ENCODE measurements around the gene FARP2. TPM values are rescaled to one million over a fixed set of nuclear protein-coding genes. Genes with fewer than 3 reads are reported as not detected.
"Not testable (repeated sequence)": the region's sequence is repeated elsewhere in the genome, so short reads cannot be mapped to it uniquely, and the experiment has no call there.

Gene FARP2
- total RNA-seq, 2 donors from 2014 or later = 48.1 to 67.4 TPM

GRCh38 chr2:241422350-241422749, 66.3 kb downstream of the FARP2 start:
- Histone ChIP-seq H3K4me3 (no peak overlapping the region), H3K27me3 (replicated peaks; ENCODE audit: insufficient read depth) (no peaks in the 10 kb centered on the region), H3K4me1 (ENCODE audit: control insufficient read depth in 1 of 2, low read depth in 2 of 2) (no peaks in the 10 kb centered on the region), H3K36me3 (peaks cover 36% of the 10 kb centered on the region), H3K27ac (no peak overlapping the region), H3K9me3 (peaks cover 13% of the 10 kb centered on the region)
- DNase-seq (ENCODE audit: low spot score) (no peak), ATAC-seq (ENCODE audit: insufficient number of reproducible peaks, low FRiP score, low read depth) (no peak)
- TF ChIP-seq, protein P1, sequence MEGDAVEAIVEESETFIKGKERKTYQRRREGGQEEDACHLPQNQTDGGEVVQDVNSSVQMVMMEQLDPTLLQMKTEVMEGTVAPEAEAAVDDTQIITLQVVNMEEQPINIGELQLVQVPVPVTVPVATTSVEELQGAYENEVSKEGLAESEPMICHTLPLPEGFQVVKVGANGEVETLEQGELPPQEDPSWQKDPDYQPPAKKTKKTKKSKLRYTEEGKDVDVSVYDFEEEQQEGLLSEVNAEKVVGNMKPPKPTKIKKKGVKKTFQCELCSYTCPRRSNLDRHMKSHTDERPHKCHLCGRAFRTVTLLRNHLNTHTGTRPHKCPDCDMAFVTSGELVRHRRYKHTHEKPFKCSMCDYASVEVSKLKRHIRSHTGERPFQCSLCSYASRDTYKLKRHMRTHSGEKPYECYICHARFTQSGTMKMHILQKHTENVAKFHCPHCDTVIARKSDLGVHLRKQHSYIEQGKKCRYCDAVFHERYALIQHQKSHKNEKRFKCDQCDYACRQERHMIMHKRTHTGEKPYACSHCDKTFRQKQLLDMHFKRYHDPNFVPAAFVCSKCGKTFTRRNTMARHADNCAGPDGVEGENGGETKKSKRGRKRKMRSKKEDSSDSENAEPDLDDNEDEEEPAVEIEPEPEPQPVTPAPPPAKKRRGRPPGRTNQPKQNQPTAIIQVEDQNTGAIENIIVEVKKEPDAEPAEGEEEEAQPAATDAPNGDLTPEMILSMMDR (IDR thresholded peaks at IDR 0.05) = no peak

DNA sequence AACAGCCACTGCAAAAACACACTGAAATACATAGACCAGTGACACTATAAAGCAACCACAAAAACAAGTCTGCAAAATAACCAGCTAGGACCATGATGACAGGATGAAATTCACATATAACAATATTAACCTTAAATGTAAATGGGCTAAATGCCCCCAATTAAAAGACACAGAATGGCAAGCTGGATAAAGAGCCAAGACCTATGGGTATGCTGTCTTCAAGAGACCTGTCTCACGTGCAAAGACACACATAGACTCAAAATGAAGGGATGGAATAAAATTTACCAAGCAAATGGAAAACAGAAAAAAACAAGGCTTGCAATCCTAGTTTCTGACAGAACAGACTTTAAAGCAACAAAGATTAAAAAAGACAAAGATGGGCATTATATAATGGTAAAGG, 67.4 kb downstream of the FARP2 start:
- ATAC-seq (ENCODE audit: insufficient number of reproducible peaks, low FRiP score, low read depth); DNase-seq (ENCODE audit: low spot score); H3K27me3 ChIP-seq (replicated peaks; ENCODE audit: insufficient read depth); H3K4me1 ChIP-seq (ENCODE audit: control insufficient read depth in 1 of 2, low read depth in 2 of 2); H3K4me3 ChIP-seq; H3K27ac ChIP-seq: not testable (repeated sequence)
- Histone ChIP-seq H3K9me3 (peaks cover 13% of the 10 kb centered on the region), H3K36me3 (peaks cover 26% of the 10 kb centered on the region)

DNA sequence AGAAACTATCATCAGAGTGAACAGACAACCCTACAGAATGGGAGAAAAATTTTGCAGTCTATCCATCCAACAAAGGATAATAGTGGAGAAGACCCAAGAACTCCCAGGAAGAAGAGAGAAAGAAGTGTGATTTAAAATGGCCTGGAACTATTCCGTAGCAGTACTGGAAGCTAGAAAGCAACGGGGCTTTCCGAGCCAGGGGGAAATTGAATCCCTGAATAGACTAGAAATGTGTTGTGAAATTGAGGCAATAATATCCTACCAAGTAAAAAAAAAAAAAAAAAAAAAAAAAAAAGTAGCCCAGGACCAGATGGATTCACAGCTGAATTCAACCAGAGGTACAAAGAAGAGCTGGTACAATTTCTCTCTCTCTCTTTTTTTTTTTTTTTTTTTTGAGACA, 69.3 kb downstream of the FARP2 start:
- no peak overlapping the region for H3K27ac ChIP-seq
- ATAC-seq (ENCODE audit: insufficient number of reproducible peaks, low FRiP score, low read depth) (no peak), DNase-seq (ENCODE audit: low spot score) (no peak)
- H3K4me1 ChIP-seq (ENCODE audit: control insufficient read depth in 1 of 2, low read depth in 2 of 2) = no peaks in the 10 kb centered on the region
- TF ChIP-seq, protein P1 (IDR thresholded peaks at IDR 0.05) = no peak
- H3K36me3 ChIP-seq = peaks cover 22% of the 10 kb centered on the region
- no peak overlapping the region for H3K4me3 ChIP-seq
- no peaks in the 10 kb centered on the region for H3K27me3 ChIP-seq (replicated peaks; ENCODE audit: insufficient read depth)
- peaks cover 13% of the 10 kb centered on the region for H3K9me3 ChIP-seq

DNA sequence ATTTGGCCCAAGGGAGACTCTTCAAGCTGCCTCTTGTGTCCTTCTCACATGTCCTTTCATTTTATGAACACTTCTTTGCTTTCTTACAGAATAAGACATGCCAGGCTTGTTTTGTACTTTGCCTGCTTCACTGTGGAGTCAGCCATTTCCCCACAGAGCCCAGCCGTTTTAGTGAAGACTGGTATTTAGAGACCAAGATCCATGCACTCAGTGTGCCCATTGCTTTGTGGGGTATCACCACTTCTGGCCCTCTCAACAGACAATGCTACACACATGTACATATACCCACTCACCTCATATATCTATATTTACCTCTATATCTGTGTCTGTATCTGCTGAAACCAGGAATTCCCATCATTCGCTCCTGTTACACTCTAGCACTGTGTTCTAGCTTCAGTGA, 74.1 kb downstream of the FARP2 start:
- no peaks in the 10 kb centered on the region for H3K9me3 ChIP-seq
- ATAC-seq (ENCODE audit: insufficient number of reproducible peaks, low FRiP score, low read depth) = no peak
- no peaks in the 10 kb centered on the region for H3K4me1 ChIP-seq (ENCODE audit: control insufficient read depth in 1 of 2, low read depth in 2 of 2)
- DNase-seq (ENCODE audit: low spot score) = no peak
- peaks cover 27% of the 10 kb centered on the region for H3K36me3 ChIP-seq
- no peak overlapping the region for H3K27ac ChIP-seq
- TF ChIP-seq, protein P1 (IDR thresholded peaks at IDR 0.05) = no peak
- H3K27me3 ChIP-seq (replicated peaks; ENCODE audit: insufficient read depth) = no peaks in the 10 kb centered on the region
- no peak overlapping the region for H3K4me3 ChIP-seq

DNA sequence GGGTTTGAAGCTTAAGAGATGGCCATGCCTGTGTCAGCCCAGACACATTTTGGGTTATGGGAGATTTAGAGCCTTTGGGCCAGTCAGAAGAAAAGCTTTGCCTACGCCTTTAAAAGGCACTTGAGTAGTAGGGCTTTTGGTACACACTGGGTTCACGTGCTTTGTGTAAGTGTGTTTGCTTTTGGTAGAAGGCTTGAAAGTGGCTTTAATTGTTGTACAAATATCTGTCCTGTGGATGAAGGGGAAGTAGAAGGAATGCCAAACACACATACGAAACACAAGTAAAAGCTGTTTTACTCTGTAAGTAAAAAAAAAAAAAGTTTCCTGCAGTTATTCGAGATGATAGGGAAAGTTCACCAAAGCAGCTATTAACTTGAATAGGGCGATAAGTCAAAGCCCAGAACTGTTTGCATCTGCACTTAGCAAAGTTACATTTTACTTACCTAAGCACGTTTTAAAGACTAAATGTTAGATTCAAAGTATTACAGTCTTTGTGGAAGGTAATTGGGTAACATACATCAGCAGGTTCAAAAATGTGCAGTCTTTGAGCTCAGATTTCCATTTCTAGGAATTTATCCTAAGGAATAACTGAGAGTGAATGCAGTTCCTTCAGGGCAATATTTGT, 76.9 kb downstream of the FARP2 start:
- Histone ChIP-seq H3K27me3 (replicated peaks; ENCODE audit: insufficient read depth) (no peaks in the 10 kb centered on the region), H3K4me1 (ENCODE audit: control insufficient read depth in 1 of 2, low read depth in 2 of 2) (no peaks in the 10 kb centered on the region), H3K27ac (no peak overlapping the region), H3K4me3 (no peak overlapping the region), H3K36me3 (peaks cover 42% of the 10 kb centered on the region), H3K9me3 (no peaks in the 10 kb centered on the region)
- ATAC-seq (ENCODE audit: insufficient number of reproducible peaks, low FRiP score, low read depth) (no peak), DNase-seq (ENCODE audit: low spot score) (no peak)
- TF ChIP-seq, protein P1 (IDR thresholded peaks at IDR 0.05) = no peak

DNA sequence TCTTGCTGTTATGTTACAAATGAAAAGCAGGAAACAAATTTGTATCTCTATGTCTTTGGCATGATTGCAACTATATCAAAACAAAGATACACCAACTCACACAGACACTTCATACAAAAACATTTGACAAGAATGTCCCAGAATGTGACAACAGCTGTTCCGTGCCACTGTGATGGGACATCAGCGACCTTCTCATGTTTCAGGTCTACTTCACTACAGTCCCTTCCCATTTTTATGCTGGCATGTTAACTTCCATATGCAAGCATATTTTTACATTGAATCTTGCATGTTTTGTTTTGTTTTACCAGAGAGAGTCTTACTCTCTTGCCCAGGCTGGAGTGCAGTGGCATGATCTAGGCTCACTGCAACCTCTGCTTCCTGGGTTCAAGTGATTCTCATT, 81.1 kb downstream of the FARP2 start:
- Histone ChIP-seq H3K9me3 (no peaks in the 10 kb centered on the region), H3K27ac (no peak overlapping the region), H3K27me3 (replicated peaks; ENCODE audit: insufficient read depth) (no peaks in the 10 kb centered on the region), H3K4me3 (no peak overlapping the region), H3K36me3 (peaks cover 47% of the 10 kb centered on the region), H3K4me1 (ENCODE audit: control insufficient read depth in 1 of 2, low read depth in 2 of 2) (no peaks in the 10 kb centered on the region)
- DNase-seq (ENCODE audit: low spot score) (no peak), ATAC-seq (ENCODE audit: insufficient number of reproducible peaks, low FRiP score, low read depth) (no peak)
- TF ChIP-seq, protein P1 (IDR thresholded peaks at IDR 0.05) = no peak
